ENCODE results near the gene PCBP1.
A peak's percentile ranks its signal among the peaks of the same experiment; 100 is the strongest.
"Not testable (repeated sequence)": the region's sequence is repeated elsewhere in the genome, so short reads cannot be mapped to it uniquely, and the experiment has no call there.

Gene PCBP1

GRCh38 chr2:70086838-70087701, at the start of gene PCBP1:
Gene PCBP1 (plus strand): TSS chr2:70087477. CDS start chr2:70087744, 267 bp downstream.
- Mint-ChIP-seq H3K4me1 (peaks cover 52% of the 10 kb centered on the region), H3K36me3 (peaks cover 29% of the 10 kb centered on the region), H3K4me3 (peak within 1 kb of the TSS; percentile 93), H3K27me3 (no peaks in the 10 kb centered on the region), H3K9me3 (no peaks in the 10 kb centered on the region), H3K27ac (peak within 1 kb of the TSS; percentile 100)
- peak; percentile 97 to 98 for DNase-seq (ENCODE audit: low spot score in 2 of 2)
- peak; percentile 61 for ATAC-seq (ENCODE audit: low read depth)

- Mint-ChIP-seq H3K36me3 (peaks cover 8% of the 10 kb centered on the region), H3K4me1 (peaks cover 6% of the 10 kb centered on the region), H3K27ac (no peak overlapping the region), H3K9me3 (no peaks in the 10 kb centered on the region), H3K27me3 (no peaks in the 10 kb centered on the region), H3K4me3 (no peak overlapping the region)
- ATAC-seq (ENCODE audit: low read depth) (no peak), DNase-seq (ENCODE audit: low spot score in 2 of 2) (no peak)
These were observed 47.9 kb upstream of the PCBP1 start for GRCh38 chr2:70039366-70039765.

GRCh38 chr2:70041663-70042062, 45.6 kb upstream of the PCBP1 start:
- Mint-ChIP-seq H3K27me3 (no peaks in the 10 kb centered on the region), H3K4me1 (peaks cover 6% of the 10 kb centered on the region), H3K4me3 (no peak overlapping the region), H3K9me3 (no peaks in the 10 kb centered on the region), H3K27ac (no peak overlapping the region), H3K36me3 (peaks cover 13% of the 10 kb centered on the region)
- DNase-seq (ENCODE audit: low spot score in 2 of 2) (no peak), ATAC-seq (ENCODE audit: low read depth) (no peak)

GRCh38 chr2:70042246-70042645, 45.0 kb upstream of the PCBP1 start:
- H3K4me3 Mint-ChIP-seq, result no peak overlapping the region
- peaks cover 14% of the 10 kb centered on the region for H3K36me3 Mint-ChIP-seq
- H3K9me3 Mint-ChIP-seq, result no peaks in the 10 kb centered on the region
- peaks cover 6% of the 10 kb centered on the region for H3K4me1 Mint-ChIP-seq
- H3K27me3 Mint-ChIP-seq, result no peaks in the 10 kb centered on the region
- ATAC-seq (ENCODE audit: low read depth) (no peak), DNase-seq (ENCODE audit: low spot score in 2 of 2) (no peak)
- H3K27ac Mint-ChIP-seq, result no peak overlapping the region

GRCh38 chr2:70043252-70043875, 43.9 kb upstream of the PCBP1 start:
- H3K36me3 Mint-ChIP-seq, result peaks cover 15% of the 10 kb centered on the region
- no peak for DNase-seq (ENCODE audit: low spot score in 2 of 2)
- no peaks in the 10 kb centered on the region for H3K9me3 Mint-ChIP-seq
- H3K4me1 Mint-ChIP-seq, result peaks cover 6% of the 10 kb centered on the region
- no peak overlapping the region for H3K4me3 Mint-ChIP-seq
- ATAC-seq (ENCODE audit: low read depth), result no peak
- H3K27ac Mint-ChIP-seq, result no peak overlapping the region
- no peaks in the 10 kb centered on the region for H3K27me3 Mint-ChIP-seq

GRCh38 chr2:70044290-70045040, 42.8 kb upstream of the PCBP1 start:
- ATAC-seq (ENCODE audit: low read depth) (no peak), DNase-seq (ENCODE audit: low spot score in 2 of 2) (no peak)
- H3K4me1 Mint-ChIP-seq, result peaks cover 6% of the 10 kb centered on the region
- no peaks in the 10 kb centered on the region for H3K9me3 Mint-ChIP-seq
- no peak overlapping the region for H3K27ac Mint-ChIP-seq
- no peak overlapping the region for H3K4me3 Mint-ChIP-seq
- peaks cover 15% of the 10 kb centered on the region for H3K36me3 Mint-ChIP-seq
- H3K27me3 Mint-ChIP-seq, result no peaks in the 10 kb centered on the region

GRCh38 chr2:70045405-70045804, 41.9 kb upstream of the PCBP1 start:
- no peaks in the 10 kb centered on the region for H3K27me3 Mint-ChIP-seq
- DNase-seq (ENCODE audit: low spot score in 2 of 2), result no peak
- H3K27ac Mint-ChIP-seq, result no peak overlapping the region
- H3K4me1 Mint-ChIP-seq, result peaks cover 6% of the 10 kb centered on the region
- H3K9me3 Mint-ChIP-seq, result no peaks in the 10 kb centered on the region
- H3K4me3 Mint-ChIP-seq, result no peak overlapping the region
- ATAC-seq (ENCODE audit: low read depth), result no peak
- peaks cover 15% of the 10 kb centered on the region for H3K36me3 Mint-ChIP-seq

- H3K27ac Mint-ChIP-seq, result peak overlapping the region; percentile 5
- ATAC-seq (ENCODE audit: low read depth) (no peak), DNase-seq (ENCODE audit: low spot score in 2 of 2) (no peak)
- H3K4me1 Mint-ChIP-seq, result peaks cover 6% of the 10 kb centered on the region
- H3K4me3 Mint-ChIP-seq, result no peak overlapping the region
- H3K36me3 Mint-ChIP-seq, result peaks cover 15% of the 10 kb centered on the region
- H3K9me3 Mint-ChIP-seq, result no peaks in the 10 kb centered on the region
- no peaks in the 10 kb centered on the region for H3K27me3 Mint-ChIP-seq
These were observed 41.3 kb upstream of the PCBP1 start for GRCh38 chr2:70045932-70046331.

GRCh38 chr2:70046534-70046933, 40.7 kb upstream of the PCBP1 start:
- Mint-ChIP-seq H3K4me1 (peaks cover 6% of the 10 kb centered on the region), H3K9me3 (no peaks in the 10 kb centered on the region), H3K27me3 (no peaks in the 10 kb centered on the region), H3K4me3 (no peak overlapping the region), H3K36me3 (peaks cover 18% of the 10 kb centered on the region), H3K27ac (peak overlapping the region; percentile 5)
- DNase-seq (ENCODE audit: low spot score in 2 of 2), result no peak
- ATAC-seq (ENCODE audit: low read depth), result no peak

- no peak overlapping the region for H3K4me3 Mint-ChIP-seq
- peaks cover 6% of the 10 kb centered on the region for H3K4me1 Mint-ChIP-seq
- ATAC-seq (ENCODE audit: low read depth), result no peak
- peaks cover 19% of the 10 kb centered on the region for H3K36me3 Mint-ChIP-seq
- no peak for DNase-seq (ENCODE audit: low spot score in 2 of 2)
- H3K27me3 Mint-ChIP-seq, result no peaks in the 10 kb centered on the region
- no peaks in the 10 kb centered on the region for H3K9me3 Mint-ChIP-seq
- no peak overlapping the region for H3K27ac Mint-ChIP-seq
These were observed 39.8 kb upstream of the PCBP1 start for GRCh38 chr2:70047451-70047850.

GRCh38 chr2:70049255-70049654, 38.0 kb upstream of the PCBP1 start:
- no peaks in the 10 kb centered on the region for H3K27me3 Mint-ChIP-seq
- H3K4me1 Mint-ChIP-seq, result no peaks in the 10 kb centered on the region
- no peak overlapping the region for H3K4me3 Mint-ChIP-seq
- H3K9me3 Mint-ChIP-seq, result no peaks in the 10 kb centered on the region
- H3K27ac Mint-ChIP-seq, result no peak overlapping the region
- peaks cover 24% of the 10 kb centered on the region for H3K36me3 Mint-ChIP-seq
- DNase-seq (ENCODE audit: low spot score in 2 of 2), result no peak
- ATAC-seq (ENCODE audit: low read depth), result no peak

- H3K9me3 Mint-ChIP-seq, result peaks cover 2% of the 10 kb centered on the region
- peaks cover 28% of the 10 kb centered on the region for H3K36me3 Mint-ChIP-seq
- H3K4me1 Mint-ChIP-seq, result no peaks in the 10 kb centered on the region
- no peak overlapping the region for H3K4me3 Mint-ChIP-seq
- DNase-seq (ENCODE audit: low spot score in 2 of 2) (no peak), ATAC-seq (ENCODE audit: low read depth) (no peak)
- no peaks in the 10 kb centered on the region for H3K27me3 Mint-ChIP-seq
- H3K27ac Mint-ChIP-seq, result peak overlapping the region; percentile 58
These were observed 36.4 kb upstream of the PCBP1 start for GRCh38 chr2:70050631-70051425.

- not testable (repeated sequence) for H3K4me3 Mint-ChIP-seq; H3K27ac Mint-ChIP-seq; DNase-seq (ENCODE audit: low spot score in 2 of 2); H3K27me3 Mint-ChIP-seq; H3K4me1 Mint-ChIP-seq; ATAC-seq (ENCODE audit: low read depth); H3K9me3 Mint-ChIP-seq
- H3K36me3 Mint-ChIP-seq, result peaks cover 25% of the 10 kb centered on the region
These were observed 32.0 kb upstream of the PCBP1 start for GRCh38 chr2:70055259-70055658.
